ENCODE results near the gene PVALB.

The PVALB gene

GRCh38 chr22:36797374-36797773 lies 19.5 kb downstream of the PVALB start:
- no peak for TF ChIP-seq CTCF (conservative IDR thresholded peaks at IDR 0.05; ENCODE audit: control insufficient read depth, insufficient read depth, low read depth, low read length)
- no peak for DNase-seq (ENCODE audit: low read depth)

GRCh38 chr22:36796552-36797175 lies 20.2 kb downstream of the PVALB start:
- no peak for DNase-seq (ENCODE audit: low read depth)
- TF ChIP-seq CTCF (conservative IDR thresholded peaks at IDR 0.05; ENCODE audit: control insufficient read depth, insufficient read depth, low read depth, low read length) = no peak
- H3K4me3 ChIP-seq (ENCODE audit: control insufficient read depth, low read depth, low read length) = no peak overlapping the region

More at GRCh38 chr22:36797374-36797773, 19.5 kb downstream of the PVALB start:
- H3K4me3 ChIP-seq (ENCODE audit: control insufficient read depth, low read depth, low read length) = no peak overlapping the region

- H3K4me3 ChIP-seq (ENCODE audit: control insufficient read depth, low read depth, low read length) = no peak overlapping the region
- TF ChIP-seq CTCF (conservative IDR thresholded peaks at IDR 0.05; ENCODE audit: control insufficient read depth, insufficient read depth, low read depth, low read length) = no peak
- DNase-seq (ENCODE audit: low read depth) = no peak
These were observed 21.2 kb downstream of the PVALB start for GRCh38 chr22:36795633-36796032.

GRCh38 chr22:36790648-36791047 lies 26.2 kb downstream of the PVALB start:
- DNase-seq (ENCODE audit: low read depth) = no peak
- no peak overlapping the region for H3K4me3 ChIP-seq (ENCODE audit: control insufficient read depth, low read depth, low read length)
- no peak for TF ChIP-seq CTCF (conservative IDR thresholded peaks at IDR 0.05; ENCODE audit: control insufficient read depth, insufficient read depth, low read depth, low read length)

- no peak for TF ChIP-seq CTCF (conservative IDR thresholded peaks at IDR 0.05; ENCODE audit: control insufficient read depth, insufficient read depth, low read depth, low read length)
- H3K4me3 ChIP-seq (ENCODE audit: control insufficient read depth, low read depth, low read length) = no peak overlapping the region
- DNase-seq (ENCODE audit: low read depth) = peak; percentile 11
These were observed 29.4 kb downstream of the PVALB start for GRCh38 chr22:36787204-36787988.

- DNase-seq (ENCODE audit: low read depth) = no peak
- no peak overlapping the region for H3K4me3 ChIP-seq (ENCODE audit: control insufficient read depth, low read depth, low read length)
- no peak for TF ChIP-seq CTCF (conservative IDR thresholded peaks at IDR 0.05; ENCODE audit: control insufficient read depth, insufficient read depth, low read depth, low read length)
These were observed 33.1 kb downstream of the PVALB start for GRCh38 chr22:36783743-36784142.
